ENCODE results near the gene SPOCD1. TPM values are rescaled to one million over a fixed set of nuclear protein-coding genes. Genes with fewer than 3 reads are reported as not detected.

Gene SPOCD1
- total RNA-seq: under 1 TPM; 0.45 to 0.59 TPM

GRCh38 chr1:31815752-31816500, at the start of gene SPOCD1:
TSS of gene SPOCD1 (minus strand) at chr1:31816022. CDS start at chr1:31815333, 689 bp downstream.
- Histone ChIP-seq H3K27me3 (no peaks in the 10 kb centered on the region), H3K4me3 (no peak within 1 kb of the TSS), H3K9ac (ENCODE audit: low read depth in 2 of 2, low read length in 2 of 2) (peak within 1 kb of the TSS in 1 of 2 donors; percentile 35), H3K27ac (no peak within 1 kb of the TSS), H3K36me3 (no peaks in the 10 kb centered on the region), H3K9me3 (no peaks in the 10 kb centered on the region), H3K4me1 (no peaks in the 10 kb centered on the region)
- TF ChIP-seq CTCF (IDR thresholded peaks at IDR 0.05): peak; percentile 86
- DNase-seq: peak; percentile 94
- intact Hi-C loops (cut with DNase I): loop anchor here (5.0 kb wide), 1 partner anchor 146 kb away; no protein-coding TSS in a partner anchor

- Histone ChIP-seq H3K27ac (no peak overlapping the region), H3K36me3 (no peaks in the 10 kb centered on the region), H3K4me3 (no peak overlapping the region), H3K9ac (ENCODE audit: low read depth in 2 of 2, low read length in 2 of 2) (no peak overlapping the region), H3K27me3 (no peaks in the 10 kb centered on the region), H3K4me1 (no peaks in the 10 kb centered on the region), H3K9me3 (no peaks in the 10 kb centered on the region)
- intact Hi-C loops (cut with DNase I): no loop called here
- no peak for DNase-seq
- no peak for TF ChIP-seq CTCF (IDR thresholded peaks at IDR 0.05)
Observed at GRCh38 chr1:31862071-31862470, 46.2 kb upstream of the SPOCD1 start.

GRCh38 chr1:31861346-31861745, 45.5 kb upstream of the SPOCD1 start:
- H3K4me3 ChIP-seq: no peak overlapping the region
- no peak overlapping the region for H3K9ac ChIP-seq (ENCODE audit: low read depth in 2 of 2, low read length in 2 of 2)
- TF ChIP-seq CTCF (IDR thresholded peaks at IDR 0.05): no peak
- intact Hi-C loops (cut with DNase I): no loop called here
- no peak for DNase-seq
- no peaks in the 10 kb centered on the region for H3K27me3 ChIP-seq
- no peaks in the 10 kb centered on the region for H3K9me3 ChIP-seq
- H3K36me3 ChIP-seq: no peaks in the 10 kb centered on the region
- H3K4me1 ChIP-seq: no peaks in the 10 kb centered on the region
- H3K27ac ChIP-seq: no peak overlapping the region

- H3K4me1 ChIP-seq: peaks cover 5% of the 10 kb centered on the region
- no peak for TF ChIP-seq CTCF (IDR thresholded peaks at IDR 0.05)
- H3K9me3 ChIP-seq: no peaks in the 10 kb centered on the region
- H3K9ac ChIP-seq (ENCODE audit: low read depth in 2 of 2, low read length in 2 of 2): no peak overlapping the region
- H3K4me3 ChIP-seq: no peak overlapping the region
- intact Hi-C loops (cut with DNase I): no loop called here
- no peaks in the 10 kb centered on the region for H3K36me3 ChIP-seq
- H3K27me3 ChIP-seq: no peaks in the 10 kb centered on the region
- H3K27ac ChIP-seq: no peak overlapping the region
- DNase-seq: no peak
Observed at GRCh38 chr1:31860581-31860980, 44.8 kb upstream of the SPOCD1 start.

- no peaks in the 10 kb centered on the region for H3K9me3 ChIP-seq
- no peaks in the 10 kb centered on the region for H3K27me3 ChIP-seq
- no peak for TF ChIP-seq CTCF (IDR thresholded peaks at IDR 0.05)
- no peak for DNase-seq
- no peaks in the 10 kb centered on the region for H3K36me3 ChIP-seq
- H3K4me1 ChIP-seq: peaks cover 5% of the 10 kb centered on the region
- no peak overlapping the region for H3K27ac ChIP-seq
- intact Hi-C loops (cut with DNase I): no loop called here
- H3K9ac ChIP-seq (ENCODE audit: low read depth in 2 of 2, low read length in 2 of 2): no peak overlapping the region
- no peak overlapping the region for H3K4me3 ChIP-seq
Observed at GRCh38 chr1:31859719-31860118, 43.9 kb upstream of the SPOCD1 start.

Data from colonic mucosa (tissue), 4 donors.